Neural progenitor cell (in vitro differentiated cells): ENCODE data around the gene LBX1.
A peak's percentile ranks its signal among the peaks of the same experiment; 100 is the strongest.

Experiments
- EZH2 ChIP-seq: fragments of 200-600 bp; sonication (generic); IDR thresholded peaks from 2 replicates; pipeline ENCODE4 v1.6.1; 2017; ENCODE audit warnings: antibody characterized with exemption, mild to moderate bottlenecking, moderate library complexity
- EZH2phosphoT487 ChIP-seq: fragments of 200-600 bp; sonication (generic); IDR thresholded peaks from 2 replicates; pipeline ENCODE4 v1.6.1; 2017; ENCODE audit warnings: antibody characterized with exemption
- TF ChIP-seq, protein P1 (sequence below): fragments of 200-600 bp; sonication (generic); IDR thresholded peaks from 2 replicates; pipeline ENCODE4 v1.5.1; 2017; ENCODE audit warnings: antibody characterized with exemption, mild to moderate bottlenecking

DNA sequence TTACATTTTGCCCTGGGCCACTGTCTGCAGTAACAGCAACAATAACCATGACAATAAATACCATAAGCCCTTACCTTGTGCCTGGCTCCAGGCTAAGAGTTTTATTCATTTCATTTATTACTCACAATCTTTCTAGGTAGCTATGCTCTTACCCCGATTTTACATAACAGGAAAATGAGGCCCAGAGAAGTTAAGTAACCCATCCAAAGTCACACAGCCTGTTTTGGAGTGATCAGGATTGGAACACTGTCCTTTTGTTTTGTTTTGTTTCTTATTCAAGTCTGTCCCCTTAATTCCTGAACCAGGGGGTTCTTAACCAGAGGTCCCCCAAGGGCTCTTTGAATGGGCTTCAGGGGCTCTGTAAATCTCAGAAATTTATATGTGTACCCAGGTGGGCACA is 4.2 kb upstream of the LBX1 start:
- TF ChIP-seq, protein P1, sequence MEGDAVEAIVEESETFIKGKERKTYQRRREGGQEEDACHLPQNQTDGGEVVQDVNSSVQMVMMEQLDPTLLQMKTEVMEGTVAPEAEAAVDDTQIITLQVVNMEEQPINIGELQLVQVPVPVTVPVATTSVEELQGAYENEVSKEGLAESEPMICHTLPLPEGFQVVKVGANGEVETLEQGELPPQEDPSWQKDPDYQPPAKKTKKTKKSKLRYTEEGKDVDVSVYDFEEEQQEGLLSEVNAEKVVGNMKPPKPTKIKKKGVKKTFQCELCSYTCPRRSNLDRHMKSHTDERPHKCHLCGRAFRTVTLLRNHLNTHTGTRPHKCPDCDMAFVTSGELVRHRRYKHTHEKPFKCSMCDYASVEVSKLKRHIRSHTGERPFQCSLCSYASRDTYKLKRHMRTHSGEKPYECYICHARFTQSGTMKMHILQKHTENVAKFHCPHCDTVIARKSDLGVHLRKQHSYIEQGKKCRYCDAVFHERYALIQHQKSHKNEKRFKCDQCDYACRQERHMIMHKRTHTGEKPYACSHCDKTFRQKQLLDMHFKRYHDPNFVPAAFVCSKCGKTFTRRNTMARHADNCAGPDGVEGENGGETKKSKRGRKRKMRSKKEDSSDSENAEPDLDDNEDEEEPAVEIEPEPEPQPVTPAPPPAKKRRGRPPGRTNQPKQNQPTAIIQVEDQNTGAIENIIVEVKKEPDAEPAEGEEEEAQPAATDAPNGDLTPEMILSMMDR, result no peak
- TF ChIP-seq EZH2, result peak; percentile 37
- no peak for TF ChIP-seq EZH2phosphoT487
